Sigmoid colon (tissue), 4 donors: ENCODE results near the gene ZNF407.

Experiments used
- CTCF ChIP-seq, 4 experiments: fragments of 450-650 bp in 3 of 4; fragments of 200-600 bp in 1 of 4; IDR thresholded peaks; one replicate each; pipeline ENCODE4 v1.5.1; 2016 to 2019; ENCODE audit warnings: antibody characterized with exemption in 4 of 4, mild to moderate bottlenecking in 3 of 4, moderate library complexity in 2 of 4
- POLR2A ChIP-seq, 2 donors: fragments of 450-650 bp; IDR thresholded peaks; one replicate each; pipeline ENCODE4 v1.6.1; 2016; ENCODE audit warnings: antibody characterized with exemption in 2 of 2, mild to moderate bottlenecking in 2 of 2, moderate library complexity in 2 of 2
- POLR2AphosphoS5 ChIP-seq, 4 donors: sonication (generic); formaldehyde crosslinking; IDR thresholded peaks; one replicate each; pipeline ENCODE4 v1.6.1; 2017; ENCODE audit warnings: antibody characterized with exemption in 4 of 4

DNA sequence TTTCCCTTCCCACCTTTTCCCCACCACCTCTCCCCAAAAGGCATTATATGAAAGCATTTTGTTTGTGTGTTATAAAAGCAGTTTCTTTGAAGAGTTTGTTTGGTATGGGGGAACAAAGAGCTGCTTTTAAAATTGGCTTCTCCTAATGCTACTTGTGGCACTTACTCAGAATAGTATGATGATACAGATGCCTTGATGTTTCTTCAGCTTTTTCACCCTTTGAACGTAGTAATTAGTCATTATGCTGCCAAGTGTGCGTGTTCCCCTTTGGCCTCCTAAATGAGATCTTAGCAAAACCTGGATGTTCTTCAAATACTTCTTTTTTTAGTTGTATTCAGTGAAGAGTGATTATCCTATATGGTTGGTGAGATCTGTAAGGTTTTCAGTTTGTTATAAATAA, 427.9 kb downstream of the ZNF407 start:
- no peak for TF ChIP-seq CTCF (IDR thresholded peaks at IDR 0.05)
- TF ChIP-seq POLR2A (IDR thresholded peaks at IDR 0.05) = no peak
- TF ChIP-seq POLR2AphosphoS5 (IDR thresholded peaks at IDR 0.05) = no peak
